HCT116 (cell line): Measurements from ENCODE around the gene DNAJB1. TPM values are rescaled to one million over a fixed set of nuclear protein-coding genes. Genes with fewer than 3 reads are reported as not detected.
A peak's percentile ranks its signal among the peaks of the same experiment; 100 is the strongest.

Source experiments
- ATAC-seq: fragments of 200-7000 bp; cut with Tn5 transposase; 2 replicates; pipeline ENCODE4 v1.9.1; 2020; ENCODE audit warnings: mild to moderate bottlenecking, moderate library complexity
- BruUV-seq: library from RNA; stranded (reverse); fragments of 400-500 nt; replicated peaks from 2 replicates; lab custom pipeline; 2021; lab: Mats Ljungman, UMichigan
- CTCF ChIA-PET: fragments of 300-600 bp; sonication (Branson Sonifier 250); formaldehyde crosslinking; loops from one replicate; lab custom pipeline; 2021; ENCODE audit warnings: antibody characterized with exemption; lab: Charles Lee
- POLR2A ChIA-PET: fragments of 300-600, 350-600 bp; sonication (Branson Sonifier 250); formaldehyde crosslinking; loops from one replicate; lab custom pipeline; 2021; ENCODE audit warnings: antibody characterized with exemption; lab: Charles Lee
- RAD21 ChIA-PET, 2 experiments: fragments of 300-600 bp; sonication (Branson Sonifier 250); formaldehyde crosslinking; loops; one replicate each; lab custom pipeline; 2023; ENCODE audit warnings: low total read pairs in 2 of 2; ENCODE audit not compliant: uncharacterized antibody in 2 of 2, unreplicated experiment in 2 of 2, low non-redundant PET in 1 of 2; lab: Charles Lee
- DNase-seq: peaks from one replicate; pipeline ENCODE4 v3.0.0-alpha.2; 2010; ENCODE audit warnings: low read depth, low spot score
- H2AFZ ChIP-seq: fragments of 200-600 bp; shearing (Covaris generic), sonication (generic); 2 replicates; pipeline ENCODE4 v1.6.1; 2017; ENCODE audit warnings: low read depth, mixed run types, mixed read lengths, antibody characterized with exemption, low read length; ENCODE audit not compliant: poor library complexity, severe bottlenecking
- H3K27ac ChIP-seq: 2 replicates; pipeline ENCODE4 v1.5.1; 2012; ENCODE audit warnings: low read depth, low read length
- H3K27me3 ChIP-seq: fragments of 200-600 bp; sonication (generic); 2 replicates; pipeline ENCODE4 v1.6.1; 2016; ENCODE audit warnings: mixed run types, low read length, mixed read lengths; ENCODE audit not compliant: insufficient read depth
- H3K36me3 ChIP-seq, 2 experiments: fragments of 200-500 bp in 1 of 2; fragments of 200-600 bp in 1 of 2; sonication (Bioruptor generic) in 1 of 2; sonication (generic) in 1 of 2; 2 replicates each; pipeline versions ENCODE4 v1.5.1 to v1.6.1; 2014 to 2016; ENCODE audit warnings: low read length in 2 of 2, inconsistent platforms in 1 of 2, mixed read lengths in 1 of 2, mixed run types in 1 of 2; ENCODE audit not compliant: insufficient read depth in 2 of 2, control insufficient read depth in 1 of 2
- H3K4me1 ChIP-seq, 2 experiments: fragments of 200-600 bp in 1 of 2; sonication (generic) in 1 of 2; 2 replicates each; pipeline versions ENCODE4 v1.5.1 to v1.6.1; 2012 to 2017; ENCODE audit warnings: low read length in 2 of 2, inconsistent platforms in 1 of 2, mild to moderate bottlenecking in 1 of 2, mixed read lengths in 1 of 2, mixed run types in 1 of 2, moderate library complexity in 1 of 2; ENCODE audit not compliant: insufficient read depth in 2 of 2, control insufficient read depth in 1 of 2
- H3K4me2 ChIP-seq: fragments of 200-600 bp; sonication (generic); 2 replicates; pipeline ENCODE4 v1.6.1; 2017; ENCODE audit warnings: mixed run types, low read length, mixed read lengths
- H3K4me3 ChIP-seq, 2 experiments: fragments of 200-600 bp in 1 of 2; sonication (generic) in 1 of 2; replicated peaks in 1 of 2; 2 replicates each; pipeline ENCODE4 v1.5.1; 2011 to 2016; ENCODE audit warnings: low read length in 2 of 2, control low read depth in 1 of 2, low read depth in 1 of 2, mild to moderate bottlenecking in 1 of 2, mixed read lengths in 1 of 2, mixed run types in 1 of 2
- H3K79me2 ChIP-seq: fragments of 200-600 bp; sonication (generic); 2 replicates; pipeline ENCODE4 v1.6.1; 2017; ENCODE audit warnings: mild to moderate bottlenecking, mixed run types, low read length, moderate library complexity, mixed read lengths; ENCODE audit not compliant: insufficient read depth
- H3K9ac ChIP-seq: fragments of 200-600 bp; sonication (generic); 2 replicates; pipeline ENCODE4 v1.6.1; 2016; ENCODE audit warnings: low read length, mixed read lengths
- H3K9me2 ChIP-seq: fragments of 200-600 bp; sonication (generic), shearing (Covaris generic); 2 replicates; pipeline ENCODE4 v1.6.1; 2017; ENCODE audit warnings: mixed run types, mild to moderate bottlenecking, moderate library complexity; ENCODE audit not compliant: insufficient read depth
- H3K9me3 ChIP-seq, 2 experiments: fragments of 200-500 bp in 1 of 2; fragments of 200-600 bp in 1 of 2; sonication (Bioruptor generic) in 1 of 2; sonication (generic) in 1 of 2; 2 replicates each; pipeline ENCODE4 v1.6.1; 2014 to 2017; ENCODE audit warnings: low read length in 2 of 2, mixed read lengths in 2 of 2, inconsistent platforms in 1 of 2, low read depth in 1 of 2, mild to moderate bottlenecking in 1 of 2, mixed run types in 1 of 2, moderate library complexity in 1 of 2; ENCODE audit not compliant: control insufficient read depth in 1 of 2, insufficient read depth in 1 of 2
- H4K20me1 ChIP-seq: fragments of 200-600 bp; sonication (generic), shearing (Covaris generic); 2 replicates; pipeline ENCODE4 v1.6.1; 2017; ENCODE audit warnings: mixed run types, mild to moderate bottlenecking, moderate library complexity; ENCODE audit not compliant: insufficient read depth
- ATF3 ChIP-seq: IDR thresholded peaks from 2 replicates; pipeline ENCODE4 v1.6.1; 2012
- CTCF ChIP-seq, 3 experiments: fragments of 200-600 bp in 1 of 3; sonication (generic) in 1 of 3; IDR thresholded peaks in 2 of 3; conservative IDR thresholded peaks in 1 of 3; 2 replicates each; pipeline ENCODE4 v1.5.1; 2012 to 2017; ENCODE audit warnings: low read depth in 2 of 3, low read length in 2 of 3, antibody characterized with exemption in 1 of 3, borderline replicate concordance in 1 of 3, control low read depth in 1 of 3, mild to moderate bottlenecking in 1 of 3, mixed read lengths in 1 of 3, mixed run types in 1 of 3, moderate library complexity in 1 of 3; ENCODE audit not compliant: insufficient read depth in 1 of 3
- EZH2phosphoT487 ChIP-seq: fragments of 200-600 bp; IDR thresholded peaks from 2 replicates; pipeline ENCODE4 v1.6.1; 2018; ENCODE audit warnings: antibody characterized with exemption, borderline replicate concordance
- FOSL1 ChIP-seq: IDR thresholded peaks from 2 replicates; pipeline ENCODE4 v1.6.1; 2012; ENCODE audit warnings: low read depth
- MAX ChIP-seq: IDR thresholded peaks from 2 replicates; pipeline ENCODE4 v1.6.1; 2012
- POLR2A ChIP-seq: IDR thresholded peaks from 2 replicates; pipeline ENCODE4 v1.7.0; 2011; ENCODE audit warnings: borderline replicate concordance; ENCODE audit not compliant: insufficient read depth, insufficient read length; ENCODE audit errors: extremely low read depth
- REST ChIP-seq: IDR thresholded peaks from 2 replicates; pipeline ENCODE4 v1.6.1; 2012; ENCODE audit warnings: low read depth
- SP1 ChIP-seq: IDR thresholded peaks from 2 replicates; pipeline ENCODE4 v1.6.1; 2012; ENCODE audit warnings: low read depth
- ZFX ChIP-seq: fragments of 450-650 bp; IDR thresholded peaks from 2 replicates; pipeline ENCODE4 v1.6.1; 2017
- ZNF274 ChIP-seq: fragments of 200-500 bp; sonication (Bioruptor generic); IDR thresholded peaks from 2 replicates; pipeline ENCODE4 v1.6.1; 2014; ENCODE audit warnings: mild to moderate bottlenecking, low read depth, low read length, inconsistent platforms
- intact Hi-C: fragments of 100-400 bp; cut with micrococcal nuclease; formaldehyde crosslinking; loops from 2 replicates; pipeline ENCODE4 v1.10.0; 2022
- total RNA-seq: library from RNA; stranded (reverse); gene quantifications from one replicate; pipeline ENCODE4 v1.2.1, GENCODE V29; 2021; ENCODE audit not compliant: unreplicated experiment

The DNAJB1 gene
- total RNA-seq, 1 experiment from 2014 or later = 175 TPM

- Histone ChIP-seq H3K4me2 (peak within 1 kb of the TSS; percentile 72), H4K20me1 (no peaks in the 10 kb centered on the region), H3K9me3 (no peaks in the 10 kb centered on the region), H3K4me1 (peaks cover 22 to 46% of the 10 kb centered on the region in 2 experiments; a peak in 3 of 4 replicates), H2AFZ (no peak within 1 kb of the TSS), H3K79me2 (no peaks in the 10 kb centered on the region; the same call in 1 of the 2 replicates), H3K27me3 (no peaks in the 10 kb centered on the region), H3K36me3 (peaks cover 9 to 10% of the 10 kb centered on the region in 2 experiments; a peak in 3 of 4 replicates), H3K9me2 (no peaks in the 10 kb centered on the region), H3K4me3 (peak within 1 kb of the TSS; percentile 11 to 16; a peak in 1 of 4 replicates), H3K27ac (peak within 1 kb of the TSS; percentile 51; the same call in 1 of the 2 replicates), H3K9ac (peak within 1 kb of the TSS; percentile 45)
- ChIA-PET CTCF (interaction anchor here (0.6 to 0.9 kb wide), 3 partner anchors 10 to 896 kb away, joined by 3 to 4 read pairs (median 3); no protein-coding TSS in a partner anchor), RAD21 (interaction anchor here in 1 of 2 experiments (0.7 kb wide), 1 partner anchor 339 kb away, joined by 4 read pairs; the partner anchor contains the start of gene ASF1B), POLR2A (no interaction called here)
- TF ChIP-seq ZFX (peak; percentile 8; the same call in 1 of the 2 replicates), SP1 (no peak), MAX (no peak), POLR2A (no peak), ZNF274 (no peak), CTCF (IDR thresholded peaks at IDR 0.05 in 2 of 3, conservative IDR thresholded peaks at IDR 0.05 in 1 of 3; ENCODE audit: borderline replicate concordance in 1 of 3, insufficient read depth in 1 of 3, low read depth in 2 of 3, low read length in 2 of 3) (peak; percentile 5 to 51 (median 44); a peak in 4 of 6 replicates), FOSL1 (0 out of 2 replicates have a peak, but pooled peaks have one; percentile 0), REST (no peak), ATF3 (no peak), EZH2phosphoT487 (no peak)
- DNase-seq = peak; percentile 21
- peak; percentile 44 for ATAC-seq
- intact Hi-C loops = no loop called here
- BruUV-seq = no TSS peak
These were observed 42.7 kb downstream of the DNAJB1 start, which contains the start of gene PTGER1 for GRCh38 chr19:14475251-14476073. Gene PTGER1, minus strand, starts transcription at chr19:14475354. Its CDS starts 1,034 bp downstream, at chr19:14474320.
